ENCODE data around the gene AASS.

Gene AASS

GRCh38 chr7:122103064-122103463 lies 41.0 kb downstream of the AASS start:
- DNase-seq, result no peak

GRCh38 chr7:122100021-122100420 lies 44.0 kb downstream of the AASS start:
- DNase-seq, result no peak

DNA sequence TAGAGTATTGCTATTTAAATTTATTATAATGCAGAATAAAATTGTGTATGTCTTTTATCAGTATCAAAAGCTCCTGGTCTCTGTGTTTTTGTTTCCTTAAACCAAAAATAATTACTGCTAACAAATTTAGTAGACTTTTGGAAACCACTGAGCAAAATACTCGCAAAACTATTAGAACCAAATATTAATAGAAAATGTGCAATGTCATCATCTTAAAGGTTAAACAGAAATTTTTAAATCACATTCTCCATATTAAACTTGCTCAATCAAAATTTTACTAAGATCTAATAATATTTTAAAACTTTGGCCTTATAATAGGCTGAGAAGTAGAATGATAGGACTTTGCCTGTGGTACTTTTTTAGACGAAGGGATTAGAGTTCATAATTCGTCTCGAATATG lies 48.4 kb downstream of the AASS start:
- DNase-seq, result no peak

GRCh38 chr7:122094549-122094948 lies 49.5 kb downstream of the AASS start:
- DNase-seq, result no peak

DNA sequence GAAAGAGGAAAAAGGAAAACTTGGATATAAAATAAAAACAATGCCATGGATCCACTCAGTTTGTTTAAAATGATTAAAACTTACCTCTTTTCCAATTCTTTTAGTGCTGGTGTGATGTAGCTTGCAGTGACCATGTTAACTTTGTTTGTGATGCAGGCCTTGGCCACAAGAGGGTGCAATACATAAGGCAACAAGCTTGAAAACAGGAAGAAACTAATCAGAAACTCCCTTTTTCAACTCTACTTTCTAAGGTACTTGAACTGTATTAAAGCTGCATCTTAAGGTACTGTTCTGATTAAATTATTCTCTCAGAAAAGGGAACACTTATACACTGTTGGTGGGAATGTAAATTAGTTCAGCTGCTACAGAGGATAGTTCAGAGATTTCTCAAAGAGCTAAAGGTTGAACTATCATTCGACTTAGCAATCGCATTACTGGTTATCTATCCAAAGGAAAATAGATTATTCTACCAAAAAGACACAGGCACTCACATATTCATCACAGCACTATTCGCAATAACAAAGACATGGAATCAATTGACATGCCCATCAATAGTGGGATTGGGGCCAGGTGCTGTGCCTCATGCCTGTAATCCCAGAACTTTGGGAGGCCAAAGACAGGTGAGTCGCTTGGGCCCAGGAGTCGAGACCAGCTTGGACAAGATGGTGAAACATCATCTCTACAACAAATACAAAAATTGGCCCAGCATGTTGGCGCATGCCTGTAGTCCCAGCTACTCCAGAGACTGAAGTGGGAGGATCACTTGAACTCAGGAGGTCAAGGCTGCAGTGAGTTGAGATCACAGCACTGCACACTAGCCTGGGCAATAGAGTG lies 50.9 kb downstream of the AASS start:
- peak; percentile 41 to 67 for DNase-seq

DNA sequence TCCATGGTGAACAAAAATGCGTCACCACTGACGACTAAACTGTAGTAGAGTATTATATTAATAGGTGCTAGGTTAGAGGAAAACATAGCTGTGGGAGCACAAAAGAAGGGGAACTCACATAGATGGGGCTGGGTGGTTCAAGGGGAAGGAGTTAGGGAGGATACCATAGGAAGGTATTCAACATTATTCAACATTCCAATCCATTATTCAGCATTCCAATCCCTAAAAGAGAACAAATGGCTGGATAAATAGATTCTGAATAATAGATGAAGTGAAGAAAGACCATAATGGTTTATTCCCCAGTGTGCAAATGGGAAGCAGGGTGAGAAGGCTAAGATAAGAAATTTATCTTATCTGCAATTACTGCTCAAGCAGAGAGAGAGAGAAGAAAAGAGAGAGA lies 61.4 kb downstream of the AASS start:
- no peak for DNase-seq

DNA sequence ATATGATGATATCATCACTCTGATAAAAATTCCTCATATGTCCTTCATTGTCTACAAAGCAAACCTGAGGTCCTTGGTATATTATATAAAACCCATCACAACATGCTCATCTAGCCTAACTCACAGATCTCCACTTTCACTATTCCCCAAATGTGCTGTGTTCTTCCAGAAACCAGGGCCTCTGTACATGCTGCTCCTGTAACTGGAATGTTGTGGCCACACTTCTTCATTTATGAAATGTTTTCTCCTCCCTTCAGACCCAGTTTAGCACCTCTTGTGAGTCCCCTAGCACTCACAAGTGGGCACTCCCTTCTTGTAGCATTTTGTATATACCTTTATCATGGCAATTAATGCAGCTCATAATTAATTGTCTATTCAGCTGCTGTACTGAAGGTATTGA lies 61.9 kb downstream of the AASS start:
- DNase-seq, result no peak

GRCh38 chr7:122073635-122074034 lies 70.4 kb downstream of the AASS start:
- DNase-seq, result no peak

GRCh38 chr7:122072924-122073599 lies 71.0 kb downstream of the AASS start:
- DNase-seq, result no peak

- DNase-seq, result no peak
Observed at GRCh38 chr7:122072272-122072671, 71.8 kb downstream of the AASS start.

- DNase-seq, result no peak
Observed at GRCh38 chr7:122070834-122071233, 73.2 kb downstream of the AASS start.

DNA sequence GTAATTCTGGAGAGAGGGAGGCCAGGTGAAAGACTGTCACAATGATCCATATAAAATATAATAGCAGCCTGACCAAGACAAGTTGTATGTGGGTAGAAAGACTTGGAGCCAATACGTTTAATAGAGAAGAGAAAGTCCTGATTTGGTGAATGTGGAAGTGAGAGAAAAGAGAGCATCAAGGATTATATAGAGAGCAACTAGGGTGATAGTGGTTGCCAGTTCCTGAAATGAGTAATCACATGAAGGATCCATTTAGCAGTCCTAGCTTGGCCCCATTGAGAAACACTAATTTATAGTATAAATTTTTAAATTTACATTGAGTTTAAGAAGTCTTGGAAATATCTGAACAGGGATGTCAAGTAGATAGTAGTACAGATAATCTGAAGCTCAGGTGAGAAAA lies 74.0 kb downstream of the AASS start:
- no peak for DNase-seq

DNA sequence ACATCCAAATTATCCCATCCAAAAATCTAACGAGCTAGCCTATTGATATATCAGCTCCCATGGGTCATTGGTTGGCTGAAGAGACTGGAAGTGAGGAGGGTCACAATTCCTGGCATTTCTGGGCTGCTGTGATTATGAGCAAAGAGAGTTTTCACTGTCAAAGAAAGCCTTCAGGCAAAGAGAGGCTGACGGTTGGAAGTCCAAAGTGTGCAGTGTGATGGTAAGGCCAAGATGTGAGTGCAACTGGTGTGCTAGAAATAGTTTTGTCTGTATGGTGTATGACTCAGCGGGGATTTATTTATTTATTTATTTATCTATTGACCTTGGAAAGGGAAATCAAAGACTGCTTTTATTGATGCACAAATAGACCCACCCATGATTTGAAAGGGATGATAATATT lies 75.0 kb downstream of the AASS start:
- no peak for DNase-seq

GRCh38 chr7:122068046-122068445 lies 76.0 kb downstream of the AASS start:
- no peak for DNase-seq

- no peak for DNase-seq
Observed at GRCh38 chr7:122067077-122067476, 77.0 kb downstream of the AASS start.

GRCh38 chr7:122064971-122065370 lies 79.1 kb downstream of the AASS start:
- DNase-seq, result no peak

- no peak for DNase-seq
Observed at GRCh38 chr7:122063146-122063545, 80.9 kb downstream of the AASS start.

- no peak for DNase-seq
Observed at GRCh38 chr7:122059542-122059941, 84.5 kb downstream of the AASS start.

- no peak for DNase-seq
Observed at GRCh38 chr7:122056977-122057376, 87.1 kb downstream of the AASS start.

DNA sequence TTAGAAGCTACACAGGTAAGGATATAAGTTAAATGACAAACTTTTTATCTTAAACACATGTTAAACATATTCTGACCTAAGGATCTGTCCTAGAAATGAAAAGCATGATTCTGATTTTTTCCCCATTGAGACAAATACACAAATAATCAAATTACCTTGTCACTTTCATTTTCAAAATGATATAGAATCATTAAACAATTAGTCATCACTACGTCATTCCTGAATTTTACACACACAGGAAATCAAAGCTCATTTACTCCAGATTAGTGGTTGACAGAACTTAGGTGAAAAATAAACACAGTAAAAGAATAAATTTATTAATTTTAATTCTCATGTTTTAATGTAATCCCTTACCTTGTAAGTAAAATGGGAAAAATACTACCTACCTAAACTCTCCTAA lies 89.0 kb downstream of the AASS start:
- DNase-seq, result no peak

DNA sequence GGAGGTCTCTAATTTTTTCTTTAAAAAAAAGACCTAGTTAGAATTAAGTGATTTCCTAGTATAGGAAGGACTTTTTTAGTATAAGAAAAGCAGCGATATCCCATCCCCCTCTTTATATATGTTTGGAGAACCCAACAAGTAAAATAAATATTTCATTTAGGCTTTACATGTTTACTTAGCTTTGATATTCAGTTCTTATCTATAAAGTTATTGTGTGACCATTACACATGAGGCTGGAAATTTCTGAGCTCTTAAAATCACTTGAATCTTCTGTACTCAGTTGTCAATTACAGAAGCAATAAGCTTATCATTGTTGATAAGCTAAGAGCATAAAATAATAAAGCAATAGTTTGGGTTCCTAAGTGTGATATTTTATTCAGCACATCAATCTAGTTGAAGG lies 89.7 kb downstream of the AASS start:
- DNase-seq, result no peak

- no peak for DNase-seq
Observed at GRCh38 chr7:122046402-122046801, 97.6 kb downstream of the AASS start.

DNA sequence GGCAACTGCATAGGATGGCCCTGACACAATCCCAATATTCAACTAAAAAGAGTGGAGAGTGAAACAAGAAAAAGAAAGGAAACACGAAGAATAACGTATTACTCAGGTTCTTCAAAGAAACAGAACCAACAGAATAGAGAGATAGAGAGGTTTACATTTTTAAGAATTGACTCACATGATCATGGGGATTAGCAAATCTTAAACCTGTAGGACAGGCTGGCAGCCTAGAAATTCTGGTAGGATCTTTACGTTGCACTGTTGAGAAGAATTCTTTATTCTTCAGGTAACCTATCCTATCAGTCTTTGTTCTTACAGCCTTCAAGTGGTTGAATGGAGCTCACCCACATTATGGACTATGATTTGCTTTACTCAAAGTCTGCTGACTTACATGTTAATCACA lies 103.9 kb downstream of the AASS start:
- DNase-seq, result no peak

DNA sequence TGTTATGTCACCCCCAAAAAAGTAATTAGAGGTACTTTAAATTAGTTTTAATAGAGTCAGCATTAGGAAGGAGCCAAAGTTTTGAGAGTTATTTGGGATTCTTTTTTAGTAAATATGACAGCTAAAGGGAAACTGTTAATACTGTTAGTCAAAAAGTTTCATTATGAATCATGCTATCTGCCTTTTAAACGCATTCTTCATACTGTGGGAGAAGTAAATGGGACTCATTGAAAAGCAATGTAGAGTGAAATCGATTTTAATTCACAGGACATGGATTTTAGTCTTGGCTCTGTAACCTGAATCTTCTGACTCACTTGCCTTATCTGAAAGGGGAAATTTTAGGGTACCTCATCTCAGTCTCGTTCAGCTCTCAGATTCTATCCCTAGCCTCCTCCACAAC lies 105.1 kb downstream of the AASS start:
- DNase-seq, result no peak

GRCh38 chr7:122038134-122038533 lies 105.9 kb downstream of the AASS start:
- DNase-seq, result peak; percentile 2 to 64
